Measurements from ENCODE around the gene CNTN5.
"Not testable (repeated sequence)": the region's sequence is repeated elsewhere in the genome, so short reads cannot be mapped to it uniquely, and the experiment has no call there.

Gene CNTN5

DNA sequence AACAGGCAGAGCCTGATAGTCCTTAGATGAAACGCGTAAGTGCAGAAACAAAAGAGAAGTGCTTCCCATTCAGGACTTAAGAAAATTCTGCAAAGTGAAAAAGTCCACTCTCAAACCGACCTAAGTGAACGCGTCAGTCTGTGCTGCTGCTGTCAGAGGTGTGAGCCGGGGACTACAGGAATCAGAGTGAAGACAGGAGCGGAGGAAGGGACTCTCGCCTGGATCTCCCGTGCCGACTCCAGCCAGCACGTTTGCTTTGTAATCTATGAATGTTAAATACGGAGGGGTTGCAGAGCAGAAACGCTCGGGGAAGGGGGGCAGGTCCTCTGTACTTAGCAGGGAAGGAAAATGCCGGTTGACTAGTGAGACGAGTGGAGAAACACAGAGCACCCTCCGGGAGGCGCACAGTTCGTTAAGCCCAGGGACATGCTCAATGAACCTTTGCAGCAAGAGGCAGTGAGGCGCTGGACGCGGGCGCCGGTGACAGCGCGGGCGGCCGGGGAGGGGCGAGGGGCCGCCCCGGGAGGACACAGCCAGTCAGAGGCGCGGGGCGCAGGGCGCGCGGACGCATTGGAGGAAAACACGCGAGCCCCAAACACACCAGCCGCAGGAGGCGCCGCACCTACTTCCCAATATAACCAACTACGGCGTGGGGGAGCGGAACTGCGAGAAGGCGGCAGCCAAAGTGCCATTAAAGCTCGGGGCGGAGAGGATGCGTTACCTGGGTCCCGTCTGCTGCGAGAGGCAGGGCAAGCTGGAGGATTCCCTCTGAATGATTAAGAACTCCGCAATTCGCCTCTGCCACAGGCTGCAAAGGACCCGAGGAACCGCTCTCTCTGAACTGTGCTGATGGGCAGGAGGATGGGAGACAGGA is at the start of gene CNTN5:
Gene CNTN5 (plus strand): TSS at position 598 of the 874 bp plus-strand sequence.
- no peak for DNase-seq

DNA sequence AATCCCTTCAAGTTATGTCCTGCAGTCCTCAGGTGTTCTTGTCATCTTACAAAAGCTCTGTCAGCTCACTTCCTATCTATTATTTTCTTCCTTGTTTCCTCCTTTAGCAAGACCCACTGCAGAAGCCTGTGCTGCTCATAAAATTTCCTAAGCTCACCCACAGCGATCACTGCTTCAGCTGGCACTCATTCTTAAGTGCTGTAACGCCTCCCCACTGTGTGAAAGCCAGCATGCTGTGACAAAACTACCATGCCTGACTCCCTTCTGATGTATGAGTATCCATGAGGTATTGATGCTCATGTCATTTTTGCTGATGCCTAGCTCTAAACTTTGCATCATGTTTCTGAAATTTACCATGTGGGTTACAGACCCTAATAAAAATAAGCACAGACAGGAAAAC is 41.5 kb upstream of the CNTN5 start:
- DNase-seq: no peak

DNA sequence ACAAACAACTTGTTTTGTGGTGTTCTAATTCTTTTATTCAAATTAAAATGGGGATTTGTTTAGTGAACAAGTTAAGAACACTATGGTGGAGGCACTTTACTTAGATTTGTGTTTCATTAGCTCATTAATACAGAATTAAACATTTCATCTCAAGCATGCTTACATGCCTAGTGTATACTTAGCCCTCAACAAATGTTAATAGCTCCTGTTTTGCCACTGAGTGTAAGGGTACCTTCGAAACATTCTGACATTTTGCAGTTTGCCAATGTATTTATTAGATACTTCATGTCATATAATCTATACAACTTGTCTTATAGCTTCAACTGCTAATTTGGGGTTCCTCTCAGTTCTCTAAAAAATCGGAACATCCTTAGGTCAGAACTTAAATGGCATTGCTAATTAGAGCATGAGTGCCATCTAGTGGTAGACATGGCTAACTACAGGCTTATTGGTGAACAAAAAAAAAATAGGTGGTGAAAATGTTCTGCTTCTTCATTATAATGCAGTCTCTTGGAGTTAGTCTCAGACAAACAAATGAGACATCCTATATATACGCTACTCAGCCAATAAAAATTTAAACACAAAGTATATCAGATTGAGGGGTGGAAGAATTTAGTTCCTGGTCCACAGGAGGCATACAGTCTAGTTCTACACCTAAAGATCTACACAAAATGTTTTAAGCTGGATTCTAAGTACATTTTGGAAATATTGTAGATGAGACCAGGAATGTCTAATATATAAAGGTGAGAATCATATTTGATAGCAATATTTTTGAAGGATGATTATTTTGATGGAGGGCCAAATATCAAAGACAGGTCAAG is 4.9 kb upstream of the CNTN5 start:
- peak; percentile 46 for DNase-seq

DNA sequence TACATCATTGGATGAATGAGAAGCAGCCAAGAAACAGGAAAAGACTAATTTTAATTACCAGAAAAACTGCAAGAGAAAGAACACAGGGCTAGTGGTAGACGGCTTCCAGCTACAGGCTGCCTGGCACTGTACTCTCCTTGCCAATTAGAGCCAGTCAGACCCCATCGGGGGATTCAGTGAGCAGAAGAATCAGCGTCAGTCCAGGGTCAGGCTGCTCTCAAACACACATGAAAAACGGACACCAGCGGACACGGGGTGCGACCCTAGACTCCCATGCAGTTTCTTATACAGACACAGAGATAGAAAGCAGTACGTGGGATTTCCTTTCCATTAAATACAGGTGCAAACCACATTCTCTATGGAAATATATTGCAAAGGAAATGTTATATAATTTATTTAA is 1.1 kb upstream of the CNTN5 start:
- DNase-seq: no peak

DNA sequence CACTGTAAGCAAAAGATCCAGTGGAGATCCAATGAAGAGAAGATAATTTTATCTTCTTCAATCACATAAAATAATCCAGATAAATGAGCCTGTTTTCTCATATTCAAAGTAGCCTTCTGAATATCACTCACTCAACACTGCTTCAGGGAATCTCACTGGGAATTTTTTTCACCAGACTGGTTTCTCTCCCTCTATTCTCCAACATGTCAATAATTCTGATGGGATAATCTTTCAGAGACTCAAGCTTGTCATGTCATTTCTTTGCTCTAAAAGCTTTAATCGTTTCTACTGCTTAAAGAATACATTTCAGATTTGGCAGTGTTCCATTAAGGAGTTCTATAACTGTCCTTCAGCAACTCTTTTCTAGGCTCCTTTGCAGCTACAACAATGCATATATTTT is 16.3 kb downstream of the CNTN5 start:
- no peak for DNase-seq

DNA sequence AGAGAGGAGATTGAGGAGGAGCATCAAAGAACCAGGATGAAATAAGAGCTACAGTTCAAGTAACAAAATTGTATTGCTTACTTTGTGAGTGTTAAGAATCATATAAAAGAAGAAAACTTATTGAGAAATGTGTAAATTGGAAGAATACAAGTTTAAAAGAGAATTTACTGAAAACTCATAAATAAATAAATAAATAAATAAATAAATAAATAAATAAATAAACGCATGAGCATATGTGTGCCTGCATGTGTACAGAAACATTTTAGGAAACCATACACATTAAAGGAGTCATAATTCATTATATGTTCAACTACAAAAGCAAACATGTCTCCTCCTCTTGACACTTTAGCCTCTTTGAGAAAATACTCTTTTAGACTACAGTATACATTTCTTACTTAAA is 42.6 kb downstream of the CNTN5 start:
- DNase-seq: no peak

DNA sequence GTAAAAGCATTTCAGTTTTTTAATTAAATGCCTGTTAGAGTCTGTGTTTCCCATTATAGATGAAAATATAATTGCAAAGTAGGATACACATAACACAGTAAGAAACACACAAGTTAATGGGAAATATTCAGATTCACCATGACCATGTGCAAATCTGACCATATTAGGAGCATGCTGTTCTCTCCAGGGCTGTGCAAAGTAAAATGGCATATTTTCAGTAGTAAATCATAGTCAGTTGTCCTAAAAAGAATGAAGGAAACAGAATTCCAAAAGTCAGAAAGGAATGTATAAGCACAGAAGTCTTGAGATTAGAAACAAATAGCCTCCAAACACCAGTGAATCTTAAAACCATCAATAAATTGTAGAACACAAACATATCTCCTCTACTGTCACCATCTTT is 44.4 kb downstream of the CNTN5 start:
- no peak for DNase-seq

DNA sequence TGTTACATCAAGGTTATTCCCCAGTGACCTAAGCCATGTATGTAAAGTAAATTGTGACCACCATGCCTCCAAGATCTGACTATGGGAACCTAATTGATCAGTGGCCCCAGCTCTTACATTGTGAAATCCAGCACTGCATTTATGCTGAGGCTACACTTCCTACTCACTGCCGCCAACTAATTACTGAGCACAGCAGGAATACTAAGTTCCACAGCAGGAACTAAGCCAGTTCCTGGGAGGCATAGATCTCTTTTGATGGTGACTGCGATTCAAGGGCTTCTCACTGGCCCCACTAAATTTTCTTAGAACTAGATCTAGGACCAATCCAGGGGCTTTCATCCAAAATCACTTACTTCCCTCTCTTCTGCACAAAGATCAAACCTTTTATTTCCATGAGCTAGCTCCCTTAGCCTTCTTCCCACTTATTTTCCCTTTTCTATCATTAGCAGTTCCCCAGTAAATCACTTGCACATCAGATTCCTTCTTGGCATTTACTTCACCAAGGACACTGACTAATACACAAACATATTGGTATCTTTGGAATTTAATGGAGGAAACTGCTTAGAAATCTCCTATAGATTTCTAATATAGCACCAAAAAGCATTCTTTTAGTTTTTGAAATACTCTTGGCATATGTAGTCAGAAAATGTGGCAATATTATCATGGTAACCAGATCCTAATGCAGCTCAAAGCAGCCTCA is 46.0 kb downstream of the CNTN5 start:
- no peak for DNase-seq

DNA sequence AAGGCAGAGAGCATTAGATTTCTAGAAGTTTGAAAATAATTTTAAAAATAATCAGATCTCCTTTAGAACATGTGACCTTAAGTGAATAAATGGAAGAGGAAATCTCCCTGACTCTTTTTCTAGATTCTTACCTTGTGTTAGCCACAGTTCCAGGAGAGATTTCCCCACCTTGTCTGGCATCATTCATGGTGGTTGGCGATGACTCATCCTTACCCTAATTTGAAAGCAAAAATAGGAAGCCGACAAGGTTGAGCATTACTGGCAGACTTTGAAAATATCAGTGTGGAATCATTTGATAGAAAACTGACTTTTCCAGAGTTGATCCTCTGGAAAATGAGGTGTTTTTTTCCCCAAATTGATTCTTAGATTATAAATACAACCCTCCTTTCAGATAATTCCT is 48.1 kb downstream of the CNTN5 start:
- no peak for DNase-seq

DNA sequence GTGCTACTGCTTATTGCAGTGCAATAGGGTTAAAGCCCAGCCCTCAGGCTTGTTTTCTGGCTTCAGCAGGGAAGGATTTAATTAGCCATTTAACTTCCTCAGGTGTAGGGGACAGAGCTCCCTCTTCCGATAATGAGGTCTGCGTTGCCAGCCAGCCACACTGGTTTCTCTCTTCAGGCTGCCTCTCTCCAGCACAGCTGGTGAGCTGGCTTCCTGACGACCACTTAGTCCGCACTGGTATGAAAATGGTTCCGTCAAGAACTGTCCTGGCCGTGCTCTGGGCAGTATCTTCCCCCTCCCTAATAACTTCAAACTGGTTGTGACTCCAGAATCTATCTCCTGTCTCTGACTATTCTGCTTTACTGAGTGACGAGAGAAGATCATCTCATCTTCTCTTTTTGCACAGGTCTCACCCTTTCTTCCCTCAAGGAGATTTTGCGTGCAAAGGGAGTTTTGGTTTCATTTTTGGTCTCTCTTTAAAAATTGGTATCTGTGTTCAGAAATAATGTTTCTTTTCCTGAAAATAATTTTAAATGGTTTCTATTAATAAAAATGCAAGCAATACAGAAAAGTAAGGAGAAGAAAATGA is 49.2 kb downstream of the CNTN5 start:
- DNase-seq: no peak

DNA sequence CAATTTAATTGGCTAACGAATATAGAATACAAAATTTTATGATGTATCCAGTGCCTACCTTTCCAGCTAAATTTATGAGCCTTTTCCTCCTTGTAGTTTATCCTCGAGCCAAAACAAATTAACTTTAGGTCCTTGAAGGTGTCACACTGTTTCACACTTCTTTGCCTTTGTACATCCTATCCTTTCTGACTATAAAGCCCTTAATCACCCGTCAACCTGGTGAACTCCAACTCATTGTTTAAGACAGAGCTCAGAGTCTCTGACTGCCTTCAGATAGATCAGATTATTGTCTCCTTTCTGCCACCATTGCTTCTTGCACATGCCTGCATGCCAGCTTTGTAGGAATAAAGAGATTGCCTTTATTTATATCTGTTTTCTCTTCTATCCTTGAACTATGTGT is 58.8 kb downstream of the CNTN5 start:
- DNase-seq: no peak

DNA sequence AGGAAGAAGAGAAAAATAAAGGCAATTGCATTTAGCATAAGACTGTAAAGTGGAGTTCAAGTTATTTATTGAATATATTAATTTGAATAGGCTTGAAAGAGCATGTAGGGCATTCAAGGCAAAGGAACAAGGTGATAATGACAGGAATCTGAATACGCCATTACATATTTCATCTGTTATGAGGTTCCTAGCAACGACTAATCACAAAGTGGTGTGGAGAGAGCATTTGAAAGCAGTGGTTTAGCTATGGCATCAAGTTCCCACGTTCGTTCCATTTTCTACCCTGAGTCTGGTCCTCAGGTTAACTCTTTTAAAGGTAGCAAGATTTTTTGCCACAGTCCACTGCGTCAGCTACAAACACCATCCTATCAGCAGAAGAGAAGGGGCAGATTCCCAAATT is 59.4 kb downstream of the CNTN5 start:
- DNase-seq: no peak

DNA sequence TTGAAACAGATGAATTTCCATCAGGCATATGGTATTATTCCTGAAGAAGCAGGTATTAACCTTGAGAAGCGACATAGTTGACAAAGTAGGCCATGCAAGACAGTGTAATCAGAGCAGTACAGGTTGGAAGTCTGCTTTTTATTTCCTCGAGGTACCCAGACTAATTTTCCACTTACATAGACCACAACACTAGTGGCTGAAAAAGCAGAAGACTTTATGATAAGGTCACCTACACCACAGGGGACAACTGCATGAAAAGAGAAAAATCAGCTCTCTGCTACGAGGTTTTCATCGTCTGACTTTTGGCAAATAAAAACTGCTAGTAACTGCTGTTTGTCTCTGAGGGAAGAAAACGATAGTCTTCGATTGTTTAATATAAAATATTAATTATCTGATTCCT is 77.5 kb downstream of the CNTN5 start:
- DNase-seq: no peak

DNA sequence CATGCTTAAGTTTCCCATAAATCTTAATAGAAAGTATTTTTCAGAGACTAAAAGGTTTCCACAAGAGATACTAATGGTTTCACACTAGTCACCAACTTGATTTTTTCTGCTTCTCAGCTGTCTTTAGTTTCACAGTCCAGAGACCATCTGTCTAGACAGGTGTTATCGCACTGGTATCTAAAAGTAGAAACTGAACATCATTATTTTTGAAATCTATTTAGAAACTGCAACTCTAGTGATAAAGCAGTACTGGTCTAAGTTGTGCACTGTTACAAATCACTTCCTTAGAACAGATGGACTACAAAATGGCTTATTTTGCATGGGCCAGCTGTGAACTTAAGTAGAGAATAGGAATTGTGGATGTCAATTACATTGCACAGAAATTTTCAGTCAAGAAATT is 78.0 kb downstream of the CNTN5 start:
- DNase-seq: no peak

DNA sequence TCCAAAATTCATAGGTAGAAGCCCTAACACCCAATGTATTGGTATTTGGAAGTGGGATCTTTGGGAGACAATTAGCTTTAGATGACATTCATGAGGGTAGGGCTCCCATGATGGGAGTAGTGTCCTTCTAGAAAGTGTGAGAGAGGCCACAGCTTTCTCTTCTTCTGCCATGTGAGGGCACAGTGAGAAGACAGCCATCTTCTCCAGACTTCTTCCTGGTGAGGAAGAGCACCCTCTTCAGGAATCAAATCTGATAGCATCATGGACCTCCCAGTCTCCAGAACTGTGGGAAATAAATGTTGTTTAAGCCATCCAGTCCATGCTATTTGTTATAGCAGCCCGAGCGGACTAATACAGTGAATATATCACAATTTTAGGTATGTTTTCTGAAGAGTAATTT is 96.9 kb downstream of the CNTN5 start:
- DNase-seq: no peak

DNA sequence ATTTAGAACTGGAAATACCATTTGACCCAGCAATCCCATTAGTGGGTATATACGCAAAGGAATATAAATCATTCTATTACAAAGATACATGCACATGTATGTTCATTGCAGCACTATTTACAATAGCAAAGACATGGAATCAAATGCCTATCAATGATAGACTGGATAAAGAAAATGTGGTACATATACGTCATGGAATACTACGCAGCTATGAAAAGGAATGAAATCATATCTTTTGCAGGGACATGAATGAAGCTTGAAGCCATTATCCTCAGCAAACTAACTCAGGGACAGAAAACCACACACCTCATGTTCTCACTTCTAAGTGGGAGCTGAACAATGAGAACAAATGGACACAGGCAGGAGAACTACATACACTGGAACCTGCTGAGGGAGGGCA is 113.1 kb downstream of the CNTN5 start:
- DNase-seq: not testable (repeated sequence)

DNA sequence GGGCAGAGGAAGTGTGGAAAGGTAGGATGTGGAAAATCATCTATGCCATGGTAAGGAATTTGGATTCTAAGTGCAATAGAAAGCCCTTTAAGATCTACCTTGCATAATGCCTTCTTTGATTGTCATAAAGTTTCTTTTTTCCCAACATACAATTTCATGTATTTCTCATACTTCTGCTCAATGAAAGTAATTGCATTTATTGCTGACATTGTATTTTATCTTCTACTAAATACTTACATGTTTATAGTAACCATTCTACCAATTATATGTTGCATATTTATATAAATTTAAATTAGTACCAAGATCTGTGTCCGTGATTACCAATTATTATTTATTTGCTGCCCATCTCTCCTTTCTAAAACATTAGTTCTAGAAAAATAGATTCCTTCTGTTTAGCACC is 114.8 kb downstream of the CNTN5 start:
- DNase-seq: no peak

DNA sequence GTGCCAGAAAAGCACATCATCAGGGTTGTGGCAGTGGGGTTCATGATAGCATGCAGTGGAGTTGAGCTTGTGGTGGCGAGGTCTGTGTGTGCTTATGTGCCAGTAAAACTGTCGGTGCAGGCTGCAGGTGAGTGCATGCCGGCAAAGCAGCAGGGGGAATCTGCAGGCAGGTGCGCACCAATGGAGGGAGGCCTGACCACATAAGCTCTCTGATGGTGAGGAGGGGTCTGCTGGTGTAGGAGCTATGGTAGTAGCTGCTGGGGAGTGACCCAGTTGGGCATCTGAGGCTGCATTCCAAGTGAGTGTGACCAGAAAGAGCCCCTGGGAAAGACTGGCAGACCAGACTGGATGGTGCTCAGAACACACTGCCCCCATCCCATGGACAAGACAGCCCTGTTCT is 121.5 kb downstream of the CNTN5 start:
- no peak for DNase-seq

DNA sequence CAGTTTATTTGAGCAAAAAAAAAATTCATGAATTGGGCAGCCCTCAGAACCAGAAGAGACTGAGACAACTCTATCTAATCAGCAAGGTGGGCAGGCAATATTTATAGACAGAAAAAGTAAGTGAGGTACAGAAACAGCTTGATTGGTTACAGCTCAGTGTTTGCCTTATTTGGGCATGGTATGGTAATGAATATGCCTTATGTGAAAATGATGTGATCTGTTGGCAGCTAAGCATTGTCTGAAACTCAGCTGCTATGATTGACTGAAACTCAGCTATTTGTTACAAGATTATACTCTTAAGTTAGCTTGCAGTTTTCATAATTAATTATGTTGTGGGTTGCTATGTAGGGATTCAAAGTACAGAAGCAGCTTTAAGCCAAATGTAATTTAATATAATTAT is 127.6 kb downstream of the CNTN5 start:
- no peak for DNase-seq

DNA sequence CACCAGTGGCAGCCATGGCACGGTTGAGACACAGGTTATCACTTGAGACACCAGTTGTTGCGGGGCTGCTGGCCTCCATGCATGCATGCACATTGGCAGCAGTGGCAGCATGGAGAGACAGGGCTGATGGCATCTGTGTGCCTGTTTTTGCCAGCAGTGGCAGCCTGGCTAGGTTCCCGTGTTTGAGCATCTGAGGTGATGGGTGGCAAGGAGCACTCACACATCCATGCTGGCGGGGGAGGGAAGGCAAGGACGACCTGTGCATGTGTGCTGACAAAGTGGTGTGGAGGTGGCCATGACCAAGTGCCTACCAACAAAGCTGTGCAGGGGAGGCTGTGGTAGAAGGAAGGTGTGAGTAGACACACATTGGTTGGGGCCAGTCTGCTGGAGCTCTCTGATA is 133.5 kb downstream of the CNTN5 start:
- no peak for DNase-seq

DNA sequence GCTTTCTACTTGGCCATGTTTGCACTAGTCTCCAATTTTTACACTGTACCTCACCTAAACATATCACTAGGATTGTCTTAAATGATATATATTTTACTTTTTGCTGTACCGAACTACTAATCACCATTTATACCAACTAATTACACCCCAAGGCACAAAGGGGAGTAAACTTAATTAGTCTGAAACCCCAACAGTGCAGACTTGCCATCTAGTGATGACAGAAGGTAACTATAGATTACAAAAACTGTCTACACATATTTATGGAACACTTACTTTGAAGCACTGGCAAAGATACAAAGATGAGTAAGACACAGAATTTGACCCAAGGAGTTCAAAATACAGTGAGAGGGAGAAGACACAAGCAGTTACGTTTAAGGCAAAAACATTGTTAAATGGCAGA is 139.7 kb downstream of the CNTN5 start:
- no peak for DNase-seq

DNA sequence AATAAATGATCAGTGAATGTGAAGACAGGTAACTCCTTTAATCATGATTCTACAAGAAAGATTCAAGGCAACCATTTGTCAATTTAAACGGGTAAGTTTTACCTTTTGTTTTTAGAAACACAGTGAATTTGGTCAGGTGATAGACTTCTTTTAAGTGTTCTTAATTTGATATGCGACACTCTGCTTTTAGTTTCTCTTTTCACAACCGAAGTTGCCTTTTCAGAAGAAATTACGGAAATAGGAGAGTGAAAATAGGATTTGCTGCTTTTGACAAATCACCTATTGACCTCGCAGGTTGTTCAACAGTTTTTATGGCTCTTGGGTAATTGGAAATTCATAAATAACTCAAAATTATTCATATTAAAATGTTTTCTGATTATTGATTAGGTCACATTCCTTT is 142.1 kb downstream of the CNTN5 start:
- no peak for DNase-seq

DNA sequence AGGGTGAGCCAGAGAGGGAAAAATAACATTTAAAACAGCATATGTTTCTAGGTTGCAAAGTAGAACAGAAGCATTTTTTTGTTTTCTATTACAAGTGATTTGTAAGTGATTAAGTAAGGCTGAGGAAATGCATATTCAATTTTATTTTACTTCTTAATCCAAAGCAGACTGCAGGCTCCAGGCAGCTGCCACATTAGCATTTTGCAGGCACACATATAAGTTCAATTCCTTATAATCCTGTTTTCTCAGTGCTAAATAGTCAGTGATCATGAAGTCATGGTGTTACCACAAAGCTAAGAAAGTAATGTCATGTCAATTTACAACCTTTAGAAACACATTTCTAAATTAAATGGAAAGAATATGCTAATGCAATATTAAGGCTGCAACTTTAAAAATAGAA is 149.8 kb downstream of the CNTN5 start:
- DNase-seq: no peak
